Endothelial cell of umbilical vein (primary cell): Measurements from ENCODE around the gene FAU. TPM values are rescaled to one million over a fixed set of nuclear protein-coding genes. Genes with fewer than 3 reads are reported as not detected.

Experiments used
- BruUV-seq: library from RNA; stranded (reverse); fragments of 400-500 nt; replicated peaks from 2 replicates; lab custom pipeline; 2021; lab: Mats Ljungman, UMichigan
- CTCF ChIA-PET: fragments of 300-600, 350-600 bp; sonication (Branson Sonifier 250); formaldehyde crosslinking; loops from one replicate; lab custom pipeline; 2021; ENCODE audit warnings: antibody characterized with exemption, inconsistent platforms; lab: Charles Lee
- POLR2A ChIA-PET: fragments of 300-600, 350-600 bp; sonication (Branson Sonifier 250); formaldehyde crosslinking; loops from one replicate; lab custom pipeline; 2021; ENCODE audit warnings: antibody characterized with exemption, inconsistent platforms; lab: Charles Lee
- DNase-seq: peaks from one replicate; pipeline ENCODE4 v3.0.0-alpha.2; 2011; ENCODE audit warnings: low read depth, low spot score
- FAIRE-seq: peaks from 2 replicates; lab custom pipeline; 2011; peaks lifted over from hg19 to GRCh38; lab: Jason Lieb, UNC
- H2AFZ ChIP-seq: 2 replicates; pipeline ENCODE4 v1.6.0; 2012; ENCODE audit warnings: low read depth, low read length, control low read depth, inconsistent platforms
- H3K27ac ChIP-seq: 2 replicates; pipeline ENCODE4 v1.5.1; 2011; ENCODE audit warnings: low read depth, mild to moderate bottlenecking, control low read depth, low read length, moderate library complexity; ENCODE audit not compliant: insufficient read depth
- H3K27me3 ChIP-seq, 2 experiments: 2 replicates each; pipeline versions ENCODE4 v1.6.0 to v1.6.1; 2011; ENCODE audit warnings: low read length in 2 of 2, mixed read lengths in 1 of 2; ENCODE audit not compliant: control insufficient read depth in 2 of 2, insufficient read depth in 2 of 2
- H3K36me3 ChIP-seq, 2 experiments: 2 replicates in 1 of 2; 3 replicates in 1 of 2; pipeline ENCODE4 v1.5.1; 2011; ENCODE audit warnings: low read length in 2 of 2, mild to moderate bottlenecking in 1 of 2, moderate library complexity in 1 of 2; ENCODE audit not compliant: control insufficient read depth in 2 of 2, insufficient read depth in 2 of 2; ENCODE audit errors: extremely low read depth in 1 of 2
- H3K4me1 ChIP-seq: 3 replicates; pipeline ENCODE4 v1.5.1; 2011; ENCODE audit warnings: mild to moderate bottlenecking, low read length; ENCODE audit not compliant: control insufficient read depth, insufficient read depth; ENCODE audit errors: extremely low read depth
- H3K4me2 ChIP-seq: 2 replicates; pipeline ENCODE4 v1.6.1; 2011; ENCODE audit warnings: low read length, control low read depth, mixed read lengths; ENCODE audit not compliant: insufficient read depth
- H3K4me3 ChIP-seq, 3 experiments: fragments of 200-600 bp in 1 of 3; sonication (generic), shearing (Covaris generic) in 1 of 3; replicated peaks in 1 of 3; 2 replicates each; pipeline ENCODE4 v1.5.1; 2011 to 2016; ENCODE audit warnings: control low read depth in 3 of 3, low read length in 3 of 3, mild to moderate bottlenecking in 2 of 3, inconsistent platforms in 1 of 3, low read depth in 1 of 3, moderate library complexity in 1 of 3; ENCODE audit not compliant: insufficient read depth in 1 of 3
- H3K79me2 ChIP-seq: 2 replicates; pipeline ENCODE4 v1.6.0; 2012; ENCODE audit warnings: low read length, inconsistent platforms; ENCODE audit not compliant: control insufficient read depth, insufficient read depth
- H3K9ac ChIP-seq: replicated peaks from 2 replicates; pipeline ENCODE3; 2011; ENCODE audit warnings: low read length, control low read depth; ENCODE audit not compliant: insufficient read depth; ENCODE audit errors: extremely low read depth
- H3K9me1 ChIP-seq: replicated peaks from 3 replicates; pipeline ENCODE4 v1.6.0; 2011; ENCODE audit warnings: mild to moderate bottlenecking, low read length; ENCODE audit not compliant: control insufficient read depth, insufficient read depth; ENCODE audit errors: extremely low read depth
- H3K9me3 ChIP-seq: replicated peaks from 2 replicates; pipeline ENCODE4 v1.5.1; 2012; ENCODE audit warnings: low read length, inconsistent platforms; ENCODE audit not compliant: control insufficient read depth, insufficient read depth
- H4K20me1 ChIP-seq: replicated peaks from 2 replicates; pipeline ENCODE3; 2011; ENCODE audit warnings: mild to moderate bottlenecking, low read length; ENCODE audit not compliant: control insufficient read depth, insufficient read depth; ENCODE audit errors: extremely low read depth
- EZH2 ChIP-seq: IDR thresholded peaks from 2 replicates; pipeline ENCODE4 v1.6.1; 2012; ENCODE audit warnings: borderline replicate concordance, low read depth, mild to moderate bottlenecking, moderate library complexity, low read length, inconsistent platforms; ENCODE audit not compliant: severe bottlenecking
- FOS ChIP-seq: IDR thresholded peaks from 2 replicates; pipeline ENCODE4 v1.6.1; 2011; ENCODE audit warnings: mild to moderate bottlenecking, low read length, moderate library complexity, borderline replicate concordance; ENCODE audit not compliant: insufficient read depth
- GATA2 ChIP-seq: IDR thresholded peaks from 2 replicates; pipeline ENCODE4 v1.7.0; 2011; ENCODE audit warnings: low read depth, mild to moderate bottlenecking, moderate library complexity, mixed read lengths, low read length; ENCODE audit not compliant: insufficient read length, insufficient read depth
- JUN ChIP-seq: IDR thresholded peaks from 2 replicates; pipeline ENCODE4 v1.6.1; 2011; ENCODE audit warnings: borderline replicate concordance, low read depth; ENCODE audit not compliant: insufficient read length, insufficient read depth
- MYC ChIP-seq: IDR thresholded peaks from one replicate; pipeline ENCODE4 v1.6.1; 2011; ENCODE audit warnings: mild to moderate bottlenecking, low read depth, low read length
- POLR2A ChIP-seq: IDR thresholded peaks from 2 replicates; pipeline ENCODE4 v1.6.1; 2012; ENCODE audit warnings: low read depth, mild to moderate bottlenecking, control low read depth, low read length
- POLR2AphosphoS5 ChIP-seq: IDR thresholded peaks from 2 replicates; pipeline ENCODE4 v1.6.1; 2012; ENCODE audit warnings: low read depth, mild to moderate bottlenecking, control low read depth, low read length, moderate library complexity; ENCODE audit not compliant: insufficient read depth
- dilution Hi-C: fragments of 300-500 bp; cut with MboI; formaldehyde crosslinking; loops from one replicate; pipeline ENCODE4 v1.15.0; 2019; ENCODE audit warnings: low sequenced_read_pairs; ENCODE audit not compliant: extremely low pct_ligation_motif_present
- intact Hi-C: fragments of 100-400 bp; cut with micrococcal nuclease; formaldehyde crosslinking; loops from one replicate; pipeline ENCODE4 v1.10.0; 2022
- polyA plus RNA-seq, 4 experiments: library from polyadenylated mRNA; depleted of rRNA in 3 of 4; stranded (reverse) in 3 of 4; unstranded in 1 of 4; fragments of >200 nt; gene quantifications; 2 replicates each; pipeline versions ENCODE4 v1.2.1 to v1.2.3, GENCODE V29; 2011 to 2012; ENCODE audit warnings: missing spikeins in 1 of 4
- total RNA-seq: library from RNA; stranded (reverse); gene quantifications from 2 replicates; pipeline ENCODE4 v1.2.3, GENCODE V29; 2021
- TF ChIP-seq, protein P1 (sequence below), 2 donors: IDR thresholded peaks; 1 replicate in 1 of 2; 2 replicates in 1 of 2; pipeline ENCODE4 v1.5.1; 2011; ENCODE audit warnings: low read length in 2 of 2, mild to moderate bottlenecking in 2 of 2, moderate library complexity in 2 of 2, control low read depth in 1 of 2, inconsistent platforms in 1 of 2, low read depth in 1 of 2; ENCODE audit not compliant: insufficient read depth in 1 of 2; ENCODE audit errors: extremely low read depth in 1 of 2
- TF ChIP-seq, protein P2 (sequence below): IDR thresholded peaks from 2 replicates; pipeline ENCODE4 v1.6.1; 2011; ENCODE audit not compliant: insufficient read depth, insufficient read length

The FAU gene
- total and polyA plus RNA-seq, 2 donors (not counting 3 experiments of a cell fraction or from before 2014, with no cell fraction given) = 741 to 746 TPM

DNA sequence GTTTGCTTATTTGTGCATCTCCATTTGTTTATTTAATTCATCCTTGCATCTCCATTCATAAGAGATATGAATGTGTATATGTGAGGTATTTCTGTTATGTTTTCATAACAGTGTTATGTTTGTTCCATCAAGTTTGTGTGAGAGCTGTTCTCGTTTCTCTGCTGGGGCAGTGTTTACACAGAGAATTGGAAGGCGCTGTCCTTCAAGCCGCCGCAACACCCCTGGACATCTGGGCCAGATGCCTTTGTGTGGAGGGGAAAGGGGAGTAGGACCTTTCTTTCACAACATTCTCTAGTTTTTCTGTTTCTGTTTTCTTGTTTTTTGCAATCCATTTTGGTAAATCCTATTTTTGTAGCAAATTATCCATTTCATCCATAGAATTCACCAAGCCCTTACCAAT, 17.3 kb downstream of the FAU start:
- Histone ChIP-seq H3K9ac (no peak overlapping the region), H3K4me3 (no peak overlapping the region), H3K79me2 (peaks cover 8% of the 10 kb centered on the region), H3K4me1 (peaks cover 4% of the 10 kb centered on the region), H4K20me1 (no peaks in the 10 kb centered on the region), H3K27me3 (no peaks in the 10 kb centered on the region), H2AFZ (no peak overlapping the region), H3K9me3 (no peaks in the 10 kb centered on the region), H3K4me2 (no peak overlapping the region), H3K36me3 (peaks cover 0 to 14% of the 10 kb centered on the region in 2 experiments), H3K9me1 (no peaks in the 10 kb centered on the region), H3K27ac (no peak overlapping the region)
- intact Hi-C loops = no loop called here
- dilution Hi-C loops = no loop called here
- DNase-seq (no peak), FAIRE-seq (no peak)
- ChIA-PET CTCF (interaction anchor here (3.5 kb wide), 1 partner anchor 7 kb away, joined by 22 read pairs; the partner anchor contains the start of gene TM7SF2), POLR2A (no interaction called here)
- no TSS peak for BruUV-seq
- TF ChIP-seq, protein P1, sequence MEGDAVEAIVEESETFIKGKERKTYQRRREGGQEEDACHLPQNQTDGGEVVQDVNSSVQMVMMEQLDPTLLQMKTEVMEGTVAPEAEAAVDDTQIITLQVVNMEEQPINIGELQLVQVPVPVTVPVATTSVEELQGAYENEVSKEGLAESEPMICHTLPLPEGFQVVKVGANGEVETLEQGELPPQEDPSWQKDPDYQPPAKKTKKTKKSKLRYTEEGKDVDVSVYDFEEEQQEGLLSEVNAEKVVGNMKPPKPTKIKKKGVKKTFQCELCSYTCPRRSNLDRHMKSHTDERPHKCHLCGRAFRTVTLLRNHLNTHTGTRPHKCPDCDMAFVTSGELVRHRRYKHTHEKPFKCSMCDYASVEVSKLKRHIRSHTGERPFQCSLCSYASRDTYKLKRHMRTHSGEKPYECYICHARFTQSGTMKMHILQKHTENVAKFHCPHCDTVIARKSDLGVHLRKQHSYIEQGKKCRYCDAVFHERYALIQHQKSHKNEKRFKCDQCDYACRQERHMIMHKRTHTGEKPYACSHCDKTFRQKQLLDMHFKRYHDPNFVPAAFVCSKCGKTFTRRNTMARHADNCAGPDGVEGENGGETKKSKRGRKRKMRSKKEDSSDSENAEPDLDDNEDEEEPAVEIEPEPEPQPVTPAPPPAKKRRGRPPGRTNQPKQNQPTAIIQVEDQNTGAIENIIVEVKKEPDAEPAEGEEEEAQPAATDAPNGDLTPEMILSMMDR (IDR thresholded peaks at IDR 0.05; ENCODE audit: extremely low read depth in 1 of 2, insufficient read depth in 1 of 2, low read depth in 1 of 2, low read length in 2 of 2) = no peak
- no peak for TF ChIP-seq GATA2
- TF ChIP-seq POLR2AphosphoS5 = no peak
- TF ChIP-seq, protein P2, sequence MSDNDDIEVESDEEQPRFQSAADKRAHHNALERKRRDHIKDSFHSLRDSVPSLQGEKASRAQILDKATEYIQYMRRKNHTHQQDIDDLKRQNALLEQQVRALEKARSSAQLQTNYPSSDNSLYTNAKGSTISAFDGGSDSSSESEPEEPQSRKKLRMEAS = no peak
- no peak for TF ChIP-seq JUN
- TF ChIP-seq MYC = no peak
- TF ChIP-seq FOS = no peak
- TF ChIP-seq EZH2 = no peak
- TF ChIP-seq POLR2A = no peak
